KOPT-K1 (cell line): ENCODE measurements around the gene FSCN2.
A peak's percentile ranks its signal among the peaks of the same experiment; 100 is the strongest.
"Not testable (repeated sequence)": the region's sequence is repeated elsewhere in the genome, so short reads cannot be mapped to it uniquely, and the experiment has no call there.

ENCODE experiments used
- H3K27ac ChIP-seq: fragments of 200-600 bp; sonication (generic); 2 replicates; pipeline ENCODE4 v1.5.1; 2016; ENCODE audit warnings: antibody characterized with exemption, mild to moderate bottlenecking, low read depth, low read length; ENCODE audit not compliant: poor library complexity, severe bottlenecking
- H3K36me3 ChIP-seq: fragments of 200-600 bp; sonication (generic); 2 replicates; pipeline ENCODE4 v1.5.1; 2017; ENCODE audit warnings: antibody characterized with exemption, mild to moderate bottlenecking, low read length, moderate library complexity; ENCODE audit not compliant: insufficient read depth
- H3K9me3 ChIP-seq: fragments of 200-600 bp; sonication (generic); 2 replicates; pipeline ENCODE4 v1.5.1; 2017; ENCODE audit warnings: antibody characterized with exemption, low read length, mild to moderate bottlenecking; ENCODE audit not compliant: insufficient read depth, poor library complexity, severe bottlenecking

The FSCN2 gene

GRCh38 chr17:81524865-81525159 is 3.4 kb upstream of the FSCN2 start:
- Histone ChIP-seq H3K9me3 (no peaks in the 10 kb centered on the region), H3K27ac (no peak overlapping the region), H3K36me3 (no peaks in the 10 kb centered on the region)

GRCh38 chr17:81526662-81527571 is 1.3 kb upstream of the FSCN2 start:
- no peak overlapping the region for H3K27ac ChIP-seq
- no peaks in the 10 kb centered on the region for H3K9me3 ChIP-seq
- H3K36me3 ChIP-seq = no peaks in the 10 kb centered on the region

GRCh38 chr17:81528384-81528650 is 140 bp downstream of the FSCN2 start:
- H3K9me3 ChIP-seq = no peaks in the 10 kb centered on the region
- no peaks in the 10 kb centered on the region for H3K36me3 ChIP-seq
- H3K27ac ChIP-seq = no peak overlapping the region

GRCh38 chr17:81528651-81529436 is 667 bp downstream of the FSCN2 start:
- H3K27ac ChIP-seq = no peak overlapping the region
- no peaks in the 10 kb centered on the region for H3K36me3 ChIP-seq
- H3K9me3 ChIP-seq = no peaks in the 10 kb centered on the region

GRCh38 chr17:81529437-81529803 is 1.2 kb downstream of the FSCN2 start:
- no peak overlapping the region for H3K27ac ChIP-seq

GRCh38 chr17:81531013-81531412 is 2.8 kb downstream of the FSCN2 start:
- H3K27ac ChIP-seq, H3K9me3 ChIP-seq, H3K36me3 ChIP-seq: not testable (repeated sequence)

More at GRCh38 chr17:81529437-81529803, 1.2 kb downstream of the FSCN2 start:
- no peaks in the 10 kb centered on the region for H3K36me3 ChIP-seq
- no peaks in the 10 kb centered on the region for H3K9me3 ChIP-seq

GRCh38 chr17:81531998-81532404 is 3.8 kb downstream of the FSCN2 start:
- H3K9me3 ChIP-seq, H3K36me3 ChIP-seq, H3K27ac ChIP-seq: not testable (repeated sequence)

- H3K9me3 ChIP-seq = no peaks in the 10 kb centered on the region
- H3K27ac ChIP-seq = no peak overlapping the region
- H3K36me3 ChIP-seq = peaks cover 4% of the 10 kb centered on the region; the same call in 1 of the 2 replicates
These were observed 4.5 kb downstream of the FSCN2 start for GRCh38 chr17:81532490-81533287.

- Histone ChIP-seq H3K36me3 (peaks cover 12% of the 10 kb centered on the region; the same call in 1 of the 2 replicates), H3K9me3 (no peaks in the 10 kb centered on the region), H3K27ac (peak overlapping the region; percentile 1)
These were observed 5.4 kb downstream of the FSCN2 start for GRCh38 chr17:81533339-81534141.

- Histone ChIP-seq H3K36me3 (peaks cover 21% of the 10 kb centered on the region; the same call in 1 of the 2 replicates), H3K27ac (no peak overlapping the region), H3K9me3 (no peaks in the 10 kb centered on the region)
These were observed 6.2 kb downstream of the FSCN2 start for GRCh38 chr17:81534157-81535006.

GRCh38 chr17:81535007-81535328 is 6.8 kb downstream of the FSCN2 start:
- no peaks in the 10 kb centered on the region for H3K9me3 ChIP-seq
- H3K27ac ChIP-seq = no peak overlapping the region
- H3K36me3 ChIP-seq = peaks cover 27% of the 10 kb centered on the region; the same call in 1 of the 2 replicates

- peaks cover 34% of the 10 kb centered on the region; the same call in 1 of the 2 replicates for H3K36me3 ChIP-seq
These were observed 7.5 kb downstream of the FSCN2 start for GRCh38 chr17:81535480-81536298.

More at GRCh38 chr17:81535480-81536298, 7.5 kb downstream of the FSCN2 start:
- no peaks in the 10 kb centered on the region for H3K9me3 ChIP-seq
- H3K27ac ChIP-seq = no peak overlapping the region
